Vagina (tissue), 2 donors: ENCODE measurements around the gene KCNG2. TPM values are rescaled to one million over a fixed set of nuclear protein-coding genes. Genes with fewer than 3 reads are reported as not detected.

ENCODE experiments used
- DNase-seq, 2 donors: peaks; one replicate each; pipeline ENCODE4 v3.0.0-alpha.2; 2017; ENCODE audit errors: extremely low spot score in 2 of 2
- H3K27ac ChIP-seq: fragments of 200-600 bp; sonication (generic); one replicate; pipeline ENCODE4 v1.5.1; 2019
- H3K27me3 ChIP-seq: fragments of 200-600 bp; sonication (generic); one replicate; pipeline ENCODE4 v1.5.1; 2019
- H3K36me3 ChIP-seq, 2 donors: fragments of 200-600 bp; sonication (generic); one replicate each; pipeline ENCODE4 v1.5.1; 2017 to 2019
- H3K4me1 ChIP-seq: fragments of 200-600 bp; sonication (generic); one replicate; pipeline ENCODE4 v1.5.1; 2019
- H3K4me3 ChIP-seq, 2 donors: fragments of 200-600 bp; sonication (generic); 1 replicate in 1 of 2; 2 replicates in 1 of 2; pipeline ENCODE4 v1.5.1; 2016 to 2019
- H3K9me3 ChIP-seq: fragments of 200-600 bp; sonication (generic); one replicate; pipeline ENCODE4 v1.5.1; 2019
- CTCF ChIP-seq, 3 experiments: fragments of 450-650 bp in 2 of 3; fragments of 200-600 bp in 1 of 3; sonication (generic) in 1 of 3; IDR thresholded peaks; one replicate each; pipeline ENCODE4 v1.5.1; 2017 to 2019; ENCODE audit warnings: antibody characterized with exemption in 3 of 3, mild to moderate bottlenecking in 2 of 3, moderate library complexity in 2 of 3
- POLR2A ChIP-seq, 2 donors: fragments of 450-650 bp; IDR thresholded peaks; one replicate each; pipeline ENCODE4 v1.6.1; 2017; ENCODE audit warnings: antibody characterized with exemption in 2 of 2, mild to moderate bottlenecking in 2 of 2, moderate library complexity in 2 of 2
- POLR2AphosphoS5 ChIP-seq, 2 donors: sonication (generic); formaldehyde crosslinking; IDR thresholded peaks; one replicate each; pipeline ENCODE4 v1.9.0; 2017; ENCODE audit warnings: antibody characterized with exemption in 2 of 2, mild to moderate bottlenecking in 2 of 2, low read depth in 1 of 2; ENCODE audit not compliant: insufficient read depth in 1 of 2
- intact Hi-C: fragments of 100-400 bp; cut with DNase I; formaldehyde crosslinking; loops from one replicate; pipeline ENCODE4 v1.15.1; 2023
- total RNA-seq: library from RNA; depleted of rRNA; stranded (reverse); fragments of >200 nt; gene quantifications from one replicate; pipeline ENCODE4 v1.2.3, GENCODE V29; 2016

The KCNG2 gene
- total RNA-seq, 1 donor from 2014 or later, result not detected

GRCh38 chr18:79851489-79851888 lies 53.8 kb downstream of the KCNG2 start:
- Histone ChIP-seq H3K4me3 (no peak overlapping the region), H3K4me1 (no peaks in the 10 kb centered on the region), H3K27ac (no peak overlapping the region), H3K9me3 (no peaks in the 10 kb centered on the region), H3K36me3 (no peaks in the 10 kb centered on the region), H3K27me3 (no peaks in the 10 kb centered on the region)
- no peak for DNase-seq
- intact Hi-C loops, result no loop called here
- TF ChIP-seq POLR2AphosphoS5 (IDR thresholded peaks at IDR 0.05; ENCODE audit: insufficient read depth in 1 of 2, low read depth in 1 of 2) (no peak), POLR2A (IDR thresholded peaks at IDR 0.05) (no peak), CTCF (IDR thresholded peaks at IDR 0.05) (no peak)

- no peaks in the 10 kb centered on the region for H3K9me3 ChIP-seq
- DNase-seq, result no peak
- intact Hi-C loops, result no loop called here
- no peak overlapping the region for H3K4me3 ChIP-seq
- TF ChIP-seq POLR2A (IDR thresholded peaks at IDR 0.05) (no peak), POLR2AphosphoS5 (IDR thresholded peaks at IDR 0.05; ENCODE audit: insufficient read depth in 1 of 2, low read depth in 1 of 2) (no peak), CTCF (IDR thresholded peaks at IDR 0.05) (no peak)
- no peaks in the 10 kb centered on the region for H3K4me1 ChIP-seq
- no peak overlapping the region for H3K27ac ChIP-seq
- H3K27me3 ChIP-seq, result no peaks in the 10 kb centered on the region
- H3K36me3 ChIP-seq, result no peaks in the 10 kb centered on the region
These were observed 54.2 kb downstream of the KCNG2 start for GRCh38 chr18:79851950-79852349.

GRCh38 chr18:79852561-79853302 lies 55.0 kb downstream of the KCNG2 start:
- DNase-seq, result no peak
- intact Hi-C loops, result no loop called here
- Histone ChIP-seq H3K36me3 (no peaks in the 10 kb centered on the region), H3K27me3 (no peaks in the 10 kb centered on the region), H3K9me3 (no peaks in the 10 kb centered on the region), H3K4me3 (no peak overlapping the region), H3K27ac (no peak overlapping the region), H3K4me1 (no peaks in the 10 kb centered on the region)
- TF ChIP-seq POLR2AphosphoS5 (IDR thresholded peaks at IDR 0.05; ENCODE audit: insufficient read depth in 1 of 2, low read depth in 1 of 2), result no peak
- no peak for TF ChIP-seq POLR2A (IDR thresholded peaks at IDR 0.05)
- no peak for TF ChIP-seq CTCF (IDR thresholded peaks at IDR 0.05)

- no peaks in the 10 kb centered on the region for H3K36me3 ChIP-seq
- H3K9me3 ChIP-seq, result no peaks in the 10 kb centered on the region
- H3K27me3 ChIP-seq, result no peaks in the 10 kb centered on the region
- DNase-seq, result peak in 1 of 2 donors; percentile 88
- intact Hi-C loops, result no loop called here
- H3K4me3 ChIP-seq, result no peak overlapping the region
- no peak for TF ChIP-seq POLR2AphosphoS5 (IDR thresholded peaks at IDR 0.05; ENCODE audit: insufficient read depth in 1 of 2, low read depth in 1 of 2)
- no peak for TF ChIP-seq POLR2A (IDR thresholded peaks at IDR 0.05)
- no peak for TF ChIP-seq CTCF (IDR thresholded peaks at IDR 0.05)
- no peak overlapping the region for H3K27ac ChIP-seq
- no peaks in the 10 kb centered on the region for H3K4me1 ChIP-seq
These were observed 55.7 kb downstream of the KCNG2 start for GRCh38 chr18:79853303-79853992.

- intact Hi-C loops, result no loop called here
- Histone ChIP-seq H3K27ac (no peak overlapping the region), H3K4me3 (no peak overlapping the region), H3K27me3 (no peaks in the 10 kb centered on the region), H3K9me3 (no peaks in the 10 kb centered on the region), H3K4me1 (no peaks in the 10 kb centered on the region), H3K36me3 (no peaks in the 10 kb centered on the region)
- no peak for TF ChIP-seq CTCF (IDR thresholded peaks at IDR 0.05)
- TF ChIP-seq POLR2AphosphoS5 (IDR thresholded peaks at IDR 0.05; ENCODE audit: insufficient read depth in 1 of 2, low read depth in 1 of 2), result no peak
- TF ChIP-seq POLR2A (IDR thresholded peaks at IDR 0.05), result no peak
- peak in 1 of 2 donors; percentile 95 for DNase-seq
These were observed 56.2 kb downstream of the KCNG2 start for GRCh38 chr18:79853993-79854364.
